ENCODE data around the gene PTEN.
"Not testable (repeated sequence)": the region's sequence is repeated elsewhere in the genome, so short reads cannot be mapped to it uniquely, and the experiment has no call there.

Gene PTEN

DNA sequence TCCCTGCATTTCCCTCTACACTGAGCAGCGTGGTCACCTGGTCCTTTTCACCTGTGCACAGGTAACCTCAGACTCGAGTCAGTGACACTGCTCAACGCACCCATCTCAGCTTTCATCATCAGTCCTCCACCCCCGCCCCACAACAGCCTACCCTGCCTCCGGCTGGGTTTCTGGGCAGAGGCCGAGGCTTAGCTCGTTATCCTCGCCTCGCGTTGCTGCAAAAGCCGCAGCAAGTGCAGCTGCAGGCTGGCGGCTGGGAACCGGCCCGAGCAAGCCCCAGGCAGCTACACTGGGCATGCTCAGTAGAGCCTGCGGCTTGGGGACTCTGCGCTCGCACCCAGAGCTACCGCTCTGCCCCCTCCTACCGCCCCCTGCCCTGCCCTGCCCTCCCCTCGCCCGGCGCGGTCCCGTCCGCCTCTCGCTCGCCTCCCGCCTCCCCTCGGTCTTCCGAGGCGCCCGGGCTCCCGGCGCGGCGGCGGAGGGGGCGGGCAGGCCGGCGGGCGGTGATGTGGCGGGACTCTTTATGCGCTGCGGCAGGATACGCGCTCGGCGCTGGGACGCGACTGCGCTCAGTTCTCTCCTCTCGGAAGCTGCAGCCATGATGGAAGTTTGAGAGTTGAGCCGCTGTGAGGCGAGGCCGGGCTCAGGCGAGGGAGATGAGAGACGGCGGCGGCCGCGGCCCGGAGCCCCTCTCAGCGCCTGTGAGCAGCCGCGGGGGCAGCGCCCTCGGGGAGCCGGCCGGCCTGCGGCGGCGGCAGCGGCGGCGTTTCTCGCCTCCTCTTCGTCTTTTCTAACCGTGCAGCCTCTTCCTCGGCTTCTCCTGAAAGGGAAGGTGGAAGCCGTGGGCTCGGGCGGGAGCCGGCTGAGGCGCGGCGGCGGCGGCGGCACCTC is at the start of gene PTEN, which contains the start of gene KLLN:
Gene PTEN (plus strand): TSS at position 573 of the 891 bp plus-strand sequence. CDS start 845 bp downstream, outside the sequence.
Gene KLLN (minus strand): TSS at position 481 of the 891 bp plus-strand sequence. CDS start 1,046 bp downstream, outside the sequence.
- peak; percentile 51 to 70 for DNase-seq (ENCODE audit: low read depth in 2 of 2)

GRCh38 chr10:87816163-87816897 is 47.1 kb upstream of the PTEN start:
- DNase-seq (ENCODE audit: low read depth in 2 of 2) = no peak

- no peak for DNase-seq (ENCODE audit: low read depth in 2 of 2)
Measured at GRCh38 chr10:87816898-87817608, 46.4 kb upstream of the PTEN start.

GRCh38 chr10:87817609-87818504 is 45.6 kb upstream of the PTEN start, which contains the start of gene ATAD1:
Gene ATAD1, minus strand, starts transcription at chr10:87818226. Its CDS starts 3,627 bp downstream, at chr10:87814599.
- DNase-seq (ENCODE audit: low read depth in 2 of 2) = peak; percentile 76 to 79

GRCh38 chr10:87818505-87819288 is 44.7 kb upstream of the PTEN start:
- DNase-seq (ENCODE audit: low read depth in 2 of 2) = peak; percentile 37 to 55

- DNase-seq (ENCODE audit: low read depth in 2 of 2) = no peak
Measured at GRCh38 chr10:87819289-87819585, 44.2 kb upstream of the PTEN start.

- no peak for DNase-seq (ENCODE audit: low read depth in 2 of 2)
Measured at GRCh38 chr10:87826653-87827052, 36.8 kb upstream of the PTEN start.

- DNase-seq (ENCODE audit: low read depth in 2 of 2) = no peak
Measured at GRCh38 chr10:87827681-87828080, 35.7 kb upstream of the PTEN start.

- not testable (repeated sequence) for DNase-seq (ENCODE audit: low read depth in 2 of 2)
Measured at GRCh38 chr10:87829051-87829450, 34.4 kb upstream of the PTEN start.

DNA sequence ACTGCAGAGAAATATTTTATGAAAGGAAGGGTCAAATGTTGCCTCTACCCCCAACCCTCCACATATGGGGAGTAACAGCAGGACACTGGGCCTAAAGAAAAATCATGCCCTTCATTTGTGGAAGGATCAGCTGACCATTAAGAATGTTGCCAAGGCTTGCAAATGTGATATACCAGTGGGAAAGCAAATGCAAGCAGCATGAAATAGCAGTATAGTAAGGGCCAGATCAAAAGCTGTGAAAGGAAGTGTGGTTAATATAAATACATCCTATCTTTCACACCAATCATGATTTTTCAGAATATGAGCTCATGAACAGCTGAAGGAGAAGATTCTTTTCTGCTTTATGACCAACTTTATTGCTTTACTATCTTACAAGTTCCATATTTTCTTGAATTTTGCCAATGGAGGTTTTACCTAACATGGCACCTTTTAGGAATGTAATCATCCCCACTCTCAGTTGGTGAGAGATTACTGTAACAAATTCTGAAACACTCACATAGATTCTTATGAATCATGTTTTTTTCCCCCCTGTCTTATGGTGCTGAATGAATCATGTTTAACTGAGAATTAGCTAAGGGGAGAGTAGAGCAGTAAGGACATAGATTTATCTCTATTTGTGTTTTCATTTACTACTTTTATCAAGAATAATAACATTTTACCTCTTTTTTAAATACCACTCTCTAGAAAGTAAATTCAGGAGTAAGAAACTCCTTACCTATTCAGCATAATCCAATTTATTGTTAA is 33.3 kb upstream of the PTEN start:
- DNase-seq (ENCODE audit: low read depth in 2 of 2) = no peak

GRCh38 chr10:87836098-87836497 is 27.3 kb upstream of the PTEN start:
- DNase-seq (ENCODE audit: low read depth in 2 of 2) = no peak

GRCh38 chr10:87837445-87837844 is 26.0 kb upstream of the PTEN start:
- no peak for DNase-seq (ENCODE audit: low read depth in 2 of 2)

GRCh38 chr10:87838650-87839049 is 24.8 kb upstream of the PTEN start:
- no peak for DNase-seq (ENCODE audit: low read depth in 2 of 2)

GRCh38 chr10:87841186-87841585 is 22.2 kb upstream of the PTEN start:
- no peak for DNase-seq (ENCODE audit: low read depth in 2 of 2)

DNA sequence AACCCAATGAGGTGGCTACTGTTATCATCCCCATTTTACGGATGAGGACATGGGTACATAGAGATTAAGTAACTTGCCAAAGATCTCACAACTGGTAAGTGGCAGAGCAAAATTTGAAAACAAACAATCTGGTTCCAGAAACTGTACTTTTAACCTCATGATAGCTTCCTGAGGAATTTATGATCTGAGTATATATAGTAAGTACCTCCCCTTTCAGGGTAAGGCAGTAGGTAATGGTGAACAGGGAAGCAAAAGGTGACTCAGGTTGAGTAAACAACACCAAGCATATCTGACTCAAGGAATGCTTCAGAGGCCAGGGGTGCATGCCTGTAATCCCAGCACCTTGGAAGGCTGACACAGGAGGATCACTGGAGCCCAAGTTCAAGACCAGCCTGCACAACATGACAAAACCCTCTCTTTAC is 21.2 kb upstream of the PTEN start:
- no peak for DNase-seq (ENCODE audit: low read depth in 2 of 2)

DNA sequence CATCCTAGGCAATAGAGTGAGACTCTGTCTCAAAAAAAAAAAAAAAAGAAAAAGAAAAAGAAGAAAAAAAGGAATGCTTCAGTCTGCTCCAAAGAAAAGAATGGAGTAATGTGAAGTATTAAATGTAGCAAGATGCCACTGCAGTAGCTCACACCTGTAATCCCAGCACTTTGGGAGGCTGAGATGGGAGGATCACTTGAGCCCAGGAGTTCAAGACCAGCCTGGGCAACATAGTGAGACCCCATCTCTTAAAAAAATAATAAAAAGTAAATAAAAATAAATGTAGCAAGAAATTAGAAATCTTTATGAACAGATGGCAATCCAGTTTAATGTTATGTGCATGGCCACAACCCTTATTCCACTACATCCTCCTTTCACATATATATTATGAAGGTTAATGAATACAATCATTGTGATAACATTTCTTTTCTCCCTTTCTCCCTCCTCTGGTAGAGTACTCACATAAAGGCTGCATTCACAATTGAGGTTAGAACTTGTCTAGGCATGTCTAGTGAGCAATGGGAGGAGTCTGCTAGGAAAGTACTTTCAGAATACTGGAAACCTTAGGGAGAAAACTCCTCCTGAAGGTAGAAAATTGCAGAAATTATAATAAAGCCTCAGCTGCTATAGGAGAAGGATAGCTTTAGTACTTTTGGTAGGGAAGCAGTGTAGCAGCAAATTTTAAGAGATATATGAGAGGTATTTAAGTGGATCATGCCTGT is 20.5 kb upstream of the PTEN start:
- DNase-seq (ENCODE audit: low read depth in 2 of 2) = no peak

GRCh38 chr10:87843714-87844113 is 19.7 kb upstream of the PTEN start:
- no peak for DNase-seq (ENCODE audit: low read depth in 2 of 2)

- DNase-seq (ENCODE audit: low read depth in 2 of 2) = no peak
Measured at GRCh38 chr10:87844837-87845623, 18.4 kb upstream of the PTEN start.

All from stimulated activated CD8-positive, alpha-beta memory T cell treated with anti-CD3 and anti-CD28 coated beads, Interleukin-15, amount 100 ng/mL, for 4 hours (primary cell).